WTC11 (cell line): ENCODE results near the gene NPFFR2.

ENCODE experiments used
- ATF2 ChIP-seq: sonication (generic); formaldehyde crosslinking; IDR thresholded peaks from 2 replicates; pipeline ENCODE4 v1.8.1; 2022; ENCODE audit warnings: low read depth, missing genetic modification reagents, borderline replicate concordance
- CTCF ChIP-seq: fragments of 200-600 bp; IDR thresholded peaks from 2 replicates; pipeline ENCODE4 v1.8.0; 2022; ENCODE audit warnings: antibody characterized with exemption
- FOXJ3 ChIP-seq: sonication (generic); formaldehyde crosslinking; IDR thresholded peaks from 2 replicates; pipeline ENCODE4 v1.9.0; 2021; ENCODE audit warnings: missing genetic modification reagents, mild to moderate bottlenecking, borderline replicate concordance
- KAT7 ChIP-seq: sonication (generic); formaldehyde crosslinking; IDR thresholded peaks from 2 replicates; pipeline ENCODE4 v1.8.1; 2023; ENCODE audit warnings: missing genetic modification reagents, mild to moderate bottlenecking, borderline replicate concordance
- PREB ChIP-seq: sonication (generic); formaldehyde crosslinking; IDR thresholded peaks from 2 replicates; pipeline ENCODE4 v1.8.1; 2022; ENCODE audit warnings: mild to moderate bottlenecking, missing genetic modification reagents, moderate library complexity, borderline replicate concordance
- RELA ChIP-seq: sonication (generic); formaldehyde crosslinking; IDR thresholded peaks from 2 replicates; pipeline ENCODE4 v1.8.1; 2022; ENCODE audit warnings: missing genetic modification reagents, mild to moderate bottlenecking, borderline replicate concordance
- SP1 ChIP-seq: sonication (generic); formaldehyde crosslinking; conservative IDR thresholded peaks from 2 replicates; pipeline ENCODE4 v1.8.1; 2022; ENCODE audit warnings: missing genetic modification reagents
- TEAD4 ChIP-seq: sonication (generic); formaldehyde crosslinking; IDR thresholded peaks from 2 replicates; pipeline ENCODE4 v1.8.0; 2022; ENCODE audit warnings: mild to moderate bottlenecking, missing genetic modification reagents
- ZNF232 ChIP-seq: sonication (generic); formaldehyde crosslinking; IDR thresholded peaks from 2 replicates; pipeline ENCODE4 v1.8.0; 2022; ENCODE audit warnings: mild to moderate bottlenecking, missing genetic modification reagents

- TF ChIP-seq FOXJ3 (CRISPR knock-in tag), result no peak
- TF ChIP-seq ZNF232 (CRISPR knock-in tag), result no peak
- TF ChIP-seq CTCF, result no peak
- TF ChIP-seq TEAD4 (CRISPR knock-in tag), result no peak
- no peak for TF ChIP-seq PREB
- no peak for TF ChIP-seq KAT7 (CRISPR knock-in tag)
- TF ChIP-seq RELA (CRISPR knock-in tag), result no peak
- no peak for TF ChIP-seq SP1
- TF ChIP-seq ATF2 (CRISPR knock-in tag), result no peak
Measured at GRCh38 chr4:72186714-72187113, 154.9 kb downstream of the NPFFR2 start.
